ENCODE results near the gene SLC16A5.

Gene SLC16A5

GRCh38 chr17:75155191-75155601 lies 67.4 kb downstream of the SLC16A5 start:
- ChIA-PET POLR2A (interaction anchor here (0.7 to 2.4 kb wide), 14 partner anchors 8 to 50 kb away, joined by 3 to 15 read pairs (median 4); partner anchors contain the start of genes ARMC7, NT5C and SUMO2), CTCF (interaction anchor here (0.7 kb wide), 1 partner anchor 10 kb away, joined by 4 read pairs; no protein-coding TSS in a partner anchor)
- no peak for TF ChIP-seq CTBP1 (IDR thresholded peaks at IDR 0.05; ENCODE audit: borderline replicate concordance)
- TF ChIP-seq ZNF384 (IDR thresholded peaks at IDR 0.05) = no peak
- no peak for DNase-seq (ENCODE audit: extremely low spot score)

Data from HEK293T (cell line).